GM21515 (cell line): ENCODE data around the gene NADSYN1.

Source experiments
- ATAC-seq: cut with Tn5 transposase; IDR thresholded peaks from one replicate; pipeline ENCODE4 v1.9.1; 2021; ENCODE audit not compliant: unreplicated experiment

The NADSYN1 gene

GRCh38 chr11:71490044-71490730 lies 37.2 kb downstream of the NADSYN1 start:
- ATAC-seq = no peak

- ATAC-seq = no peak
Observed at GRCh38 chr11:71490731-71491390, 37.9 kb downstream of the NADSYN1 start.

- no peak for ATAC-seq
Observed at GRCh38 chr11:71491531-71491930, 38.5 kb downstream of the NADSYN1 start.

GRCh38 chr11:71491940-71492339 lies 38.9 kb downstream of the NADSYN1 start:
- no peak for ATAC-seq

GRCh38 chr11:71495286-71496230 lies 42.6 kb downstream of the NADSYN1 start:
- ATAC-seq = no peak

- ATAC-seq = no peak
Observed at GRCh38 chr11:71496421-71496820, 43.4 kb downstream of the NADSYN1 start.

- no peak for ATAC-seq
Observed at GRCh38 chr11:71498091-71498490, 45.1 kb downstream of the NADSYN1 start.

- ATAC-seq = no peak
Observed at GRCh38 chr11:71499125-71499524, 46.1 kb downstream of the NADSYN1 start.

GRCh38 chr11:71499546-71499945 lies 46.5 kb downstream of the NADSYN1 start:
- no peak for ATAC-seq

- no peak for ATAC-seq
Observed at GRCh38 chr11:71500601-71501021, 47.6 kb downstream of the NADSYN1 start.

GRCh38 chr11:71501071-71501985 lies 48.3 kb downstream of the NADSYN1 start:
- ATAC-seq = no peak

- ATAC-seq = no peak
Observed at GRCh38 chr11:71502026-71502425, 49.0 kb downstream of the NADSYN1 start.

GRCh38 chr11:71502871-71503435 lies 50.0 kb downstream of the NADSYN1 start:
- no peak for ATAC-seq

- no peak for ATAC-seq
Observed at GRCh38 chr11:71504531-71504930, 51.5 kb downstream of the NADSYN1 start.

- ATAC-seq = no peak
Observed at GRCh38 chr11:71505001-71505400, 52.0 kb downstream of the NADSYN1 start.

GRCh38 chr11:71505781-71506180 lies 52.8 kb downstream of the NADSYN1 start:
- ATAC-seq = no peak

GRCh38 chr11:71507102-71507501 lies 54.1 kb downstream of the NADSYN1 start:
- ATAC-seq = no peak

GRCh38 chr11:71518506-71519471 lies 65.8 kb downstream of the NADSYN1 start:
- no peak for ATAC-seq

- ATAC-seq = no peak
Observed at GRCh38 chr11:71519546-71519945, 66.5 kb downstream of the NADSYN1 start.
